Measurements from ENCODE around the gene SPDYE2. TPM values are rescaled to one million over a fixed set of nuclear protein-coding genes. Genes with fewer than 3 reads are reported as not detected.
A peak's percentile ranks its signal among the peaks of the same experiment; 100 is the strongest.
"Not testable (repeated sequence)": the region's sequence is repeated elsewhere in the genome, so short reads cannot be mapped to it uniquely, and the experiment has no call there.

Gene SPDYE2
- total and polyA plus RNA-seq, 2 of the 13 experiments (the other 11 are each of a cell fraction or from before 2014, with no cell fraction given): not detected

DNA sequence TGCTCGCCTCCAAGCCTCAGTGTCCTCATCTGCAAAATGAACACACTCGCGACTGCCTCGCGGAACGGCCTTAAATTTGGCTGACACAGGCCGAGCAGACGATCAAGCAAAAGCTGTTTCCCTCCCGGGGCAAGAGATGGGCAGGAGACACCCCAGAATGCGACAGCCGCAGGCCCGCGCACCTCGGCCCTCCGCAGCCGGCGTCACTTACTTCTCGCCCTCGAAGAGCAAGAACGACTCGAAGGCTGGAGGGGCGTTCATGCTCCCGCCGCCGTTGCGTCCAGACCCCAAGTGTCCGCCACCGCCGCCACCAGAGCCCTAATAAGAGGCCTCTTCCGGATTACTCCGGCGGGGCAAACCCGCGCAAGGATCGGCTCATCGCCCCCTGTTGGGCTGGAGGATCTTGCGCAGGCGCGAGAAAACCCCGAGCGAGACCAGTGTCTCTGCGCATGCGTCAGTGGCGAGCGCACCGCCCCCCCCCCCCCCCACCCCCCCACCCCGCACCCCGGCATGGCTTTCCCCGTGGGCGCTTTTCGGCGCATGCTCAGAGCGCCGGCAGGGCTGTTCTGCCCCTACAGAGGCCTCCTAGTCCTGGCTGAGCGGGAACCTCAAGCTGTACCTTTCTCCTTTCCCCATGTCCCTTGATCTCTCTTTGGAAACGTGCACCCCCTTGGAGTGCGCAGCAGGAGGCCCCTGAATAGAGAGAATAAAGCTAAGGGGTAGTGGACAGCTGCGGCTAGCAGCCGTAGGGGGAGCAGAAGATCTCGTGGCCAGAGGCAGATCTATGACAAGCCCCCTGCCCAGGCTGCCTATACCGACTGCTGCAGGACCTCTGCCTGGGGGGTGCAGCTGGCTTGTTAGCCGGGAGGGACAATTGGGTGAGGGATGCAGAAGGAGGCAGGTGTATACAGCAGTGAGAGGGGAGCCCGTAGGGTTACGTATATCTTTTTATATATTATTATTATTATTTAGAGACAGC lies 21.5 kb downstream of the SPDYE2 start, which contains the start of gene POLR2J3 (continued):
- TF ChIP-seq, protein P1, sequence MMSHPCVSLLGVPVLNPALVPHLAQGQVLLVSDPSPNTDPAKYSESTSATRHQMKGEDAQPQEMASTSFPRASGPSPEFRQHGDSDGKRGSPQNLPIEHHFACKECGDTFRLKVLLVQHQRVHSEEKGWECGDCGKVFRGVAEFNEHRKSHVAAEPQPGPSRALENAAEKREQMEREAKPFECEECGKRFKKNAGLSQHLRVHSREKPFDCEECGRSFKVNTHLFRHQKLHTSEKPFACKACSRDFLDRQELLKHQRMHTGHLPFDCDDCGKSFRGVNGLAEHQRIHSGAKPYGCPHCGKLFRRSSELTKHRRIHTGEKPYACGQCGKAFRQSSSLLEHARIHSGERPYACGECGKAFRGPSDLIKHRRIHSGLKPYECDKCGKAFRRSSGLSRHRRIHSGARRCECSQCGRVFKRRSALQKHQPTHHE (CRISPR knock-in tag; IDR thresholded peaks at IDR 0.05; ENCODE audit: borderline replicate concordance): 0 out of 2 replicates have a peak, but pooled peaks have one; percentile 39
- TF ChIP-seq MXD4 (CRISPR knock-in tag; IDR thresholded peaks at IDR 0.05) (peak; percentile 72), POLR2A (IDR thresholded peaks at IDR 0.05; ENCODE audit: insufficient read depth in 1 of 2, low read depth in 2 of 2, low read length in 2 of 2) (peak; percentile 46 to 52; a peak in 2 of 4 replicates), SKI (IDR thresholded peaks at IDR 0.05; ENCODE audit: partially characterized antibody) (peak; percentile 22), RXRB (CRISPR knock-in tag; IDR thresholded peaks at IDR 0.05; ENCODE audit: borderline replicate concordance) (peak; percentile 67), ZNF7 (CRISPR knock-in tag; IDR thresholded peaks at IDR 0.05) (0 out of 2 replicates have a peak, but pooled peaks have one; percentile 25), PRDM4 (CRISPR knock-in tag; IDR thresholded peaks at IDR 0.05; ENCODE audit: borderline replicate concordance) (0 out of 2 replicates have a peak, but pooled peaks have one; percentile 63), SP5 (CRISPR knock-in tag; IDR thresholded peaks at IDR 0.05; ENCODE audit: borderline replicate concordance, low read depth) (0 out of 2 replicates have a peak, but pooled peaks have one; percentile 15), MIXL1 (CRISPR knock-in tag; IDR thresholded peaks at IDR 0.05) (peak; percentile 52; the same call in 1 of the 2 replicates), KDM4B (CRISPR knock-in tag; IDR thresholded peaks at IDR 0.05) (peak; percentile 69; the same call in 1 of the 2 replicates), ZSCAN9 (CRISPR knock-in tag; IDR thresholded peaks at IDR 0.05; ENCODE audit: borderline replicate concordance) (peak; percentile 64), ZNF687 (CRISPR knock-in tag; IDR thresholded peaks at IDR 0.05) (0 out of 2 replicates have a peak, but pooled peaks have one; percentile 9), HOMEZ (CRISPR knock-in tag; IDR thresholded peaks at IDR 0.05; ENCODE audit: low read depth) (peak; percentile 46; the same call in 1 of the 2 replicates), NR2F6 (CRISPR knock-in tag; IDR thresholded peaks at IDR 0.05) (peak; percentile 57), RBFOX2 (IDR thresholded peaks at IDR 0.05; ENCODE audit: low read depth, low read length) (peak; percentile 71)
- TF ChIP-seq, protein P2, sequence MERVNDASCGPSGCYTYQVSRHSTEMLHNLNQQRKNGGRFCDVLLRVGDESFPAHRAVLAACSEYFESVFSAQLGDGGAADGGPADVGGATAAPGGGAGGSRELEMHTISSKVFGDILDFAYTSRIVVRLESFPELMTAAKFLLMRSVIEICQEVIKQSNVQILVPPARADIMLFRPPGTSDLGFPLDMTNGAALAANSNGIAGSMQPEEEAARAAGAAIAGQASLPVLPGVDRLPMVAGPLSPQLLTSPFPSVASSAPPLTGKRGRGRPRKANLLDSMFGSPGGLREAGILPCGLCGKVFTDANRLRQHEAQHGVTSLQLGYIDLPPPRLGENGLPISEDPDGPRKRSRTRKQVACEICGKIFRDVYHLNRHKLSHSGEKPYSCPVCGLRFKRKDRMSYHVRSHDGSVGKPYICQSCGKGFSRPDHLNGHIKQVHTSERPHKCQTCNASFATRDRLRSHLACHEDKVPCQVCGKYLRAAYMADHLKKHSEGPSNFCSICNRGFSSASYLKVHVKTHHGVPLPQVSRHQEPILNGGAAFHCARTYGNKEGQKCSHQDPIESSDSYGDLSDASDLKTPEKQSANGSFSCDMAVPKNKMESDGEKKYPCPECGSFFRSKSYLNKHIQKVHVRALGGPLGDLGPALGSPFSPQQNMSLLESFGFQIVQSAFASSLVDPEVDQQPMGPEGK (CRISPR knock-in tag; IDR thresholded peaks at IDR 0.05): peak; percentile 65; the same call in 1 of the 2 replicates
- not testable (repeated sequence) for TF ChIP-seq NR2F6 (IDR thresholded peaks at IDR 0.05)
